Neuronal stem cell (in vitro differentiated cells): ENCODE measurements around the gene SCO2.
A peak's percentile ranks its signal among the peaks of the same experiment; 100 is the strongest.

Experiments
- DNase-seq: peaks from one replicate; pipeline ENCODE4 v3.0.0-alpha.2; 2013; ENCODE audit warnings: low spot score
- H2AFZ ChIP-seq: one replicate; pipeline ENCODE4 v1.6.1; 2013; ENCODE audit warnings: mild to moderate bottlenecking, low read length, inconsistent platforms
- H2AK5ac ChIP-seq: 2 replicates; pipeline ENCODE4 v1.6.1; 2013; ENCODE audit warnings: low read depth, mild to moderate bottlenecking, inconsistent platforms, low read length, moderate library complexity, mixed read lengths
- H2BK120ac ChIP-seq: 2 replicates; pipeline ENCODE4 v1.6.1; 2013; ENCODE audit warnings: low read depth, mild to moderate bottlenecking, inconsistent platforms, low read length, moderate library complexity, mixed read lengths
- H2BK12ac ChIP-seq: one replicate; pipeline ENCODE4 v1.6.1; 2013; ENCODE audit warnings: low read length, inconsistent platforms
- H2BK15ac ChIP-seq: 2 replicates; pipeline ENCODE4 v1.6.1; 2013; ENCODE audit warnings: mild to moderate bottlenecking, low read length, inconsistent platforms, mixed read lengths
- H2BK5ac ChIP-seq: one replicate; pipeline ENCODE4 v1.6.1; 2013; ENCODE audit warnings: inconsistent platforms, mild to moderate bottlenecking, low read length, moderate library complexity
- H3K14ac ChIP-seq: one replicate; pipeline ENCODE4 v1.6.1; 2013; ENCODE audit warnings: low read length, inconsistent platforms
- H3K18ac ChIP-seq: 2 replicates; pipeline ENCODE4 v1.6.1; 2013; ENCODE audit warnings: low read length, inconsistent platforms
- H3K23ac ChIP-seq: 2 replicates; pipeline ENCODE4 v1.6.1; 2013; ENCODE audit warnings: low read depth, mild to moderate bottlenecking, mixed read lengths, low read length, inconsistent platforms; ENCODE audit not compliant: poor library complexity
- H3K27ac ChIP-seq: replicated peaks from 3 replicates; pipeline ENCODE4 v1.5.1; 2013; ENCODE audit warnings: low read length, inconsistent platforms
- H3K27me3 ChIP-seq, 3 experiments: 2 replicates each; pipeline ENCODE4 v1.6.1; 2013; ENCODE audit warnings: low read length in 3 of 3, mild to moderate bottlenecking in 2 of 3, inconsistent platforms in 1 of 3, low read depth in 1 of 3, mixed read lengths in 1 of 3, moderate library complexity in 1 of 3; ENCODE audit not compliant: control insufficient read depth in 3 of 3, insufficient read depth in 3 of 3
- H3K36me3 ChIP-seq, 2 donors: replicated peaks in 1 of 2; 2 replicates each; pipeline ENCODE4 v1.6.1; 2013; ENCODE audit warnings: low read length in 2 of 2; ENCODE audit not compliant: control insufficient read depth in 2 of 2, insufficient read depth in 2 of 2
- H3K4ac ChIP-seq: 2 replicates; pipeline ENCODE4 v1.6.1; 2013; ENCODE audit warnings: inconsistent platforms, mild to moderate bottlenecking, low read length, moderate library complexity
- H3K4me1 ChIP-seq, 2 donors: 1 replicate in 1 of 2; 2 replicates in 1 of 2; pipeline ENCODE4 v1.6.1; 2013; ENCODE audit warnings: low read length in 2 of 2, low read depth in 1 of 2; ENCODE audit not compliant: control insufficient read depth in 2 of 2, insufficient read depth in 1 of 2
- H3K4me2 ChIP-seq: one replicate; pipeline ENCODE4 v1.6.1; 2013; ENCODE audit warnings: mild to moderate bottlenecking, low read length, inconsistent platforms; ENCODE audit not compliant: insufficient read depth, poor library complexity, severe bottlenecking
- H3K4me3 ChIP-seq, 2 donors: 2 replicates each; pipeline ENCODE4 v1.5.1; 2013; ENCODE audit warnings: low read length in 2 of 2, mild to moderate bottlenecking in 2 of 2, inconsistent platforms in 1 of 2, moderate library complexity in 1 of 2
- H3K79me1 ChIP-seq: one replicate; pipeline ENCODE4 v1.6.1; 2013; ENCODE audit warnings: low read depth, mild to moderate bottlenecking, inconsistent platforms, low read length, moderate library complexity
- H3K9ac ChIP-seq: one replicate; pipeline ENCODE4 v1.6.1; 2013; ENCODE audit warnings: mild to moderate bottlenecking, low read depth, low read length, inconsistent platforms; ENCODE audit not compliant: poor library complexity
- H3K9me3 ChIP-seq, 2 donors: replicated peaks in 1 of 2; 2 replicates each; pipeline versions ENCODE3 to v1.6.1; 2013; ENCODE audit warnings: low read length in 2 of 2, mild to moderate bottlenecking in 2 of 2, inconsistent platforms in 1 of 2, low read depth in 1 of 2, mixed read lengths in 1 of 2, moderate library complexity in 1 of 2; ENCODE audit not compliant: control insufficient read depth in 2 of 2, insufficient read depth in 1 of 2
- H4K8ac ChIP-seq: one replicate; pipeline ENCODE4 v1.6.1; 2013; ENCODE audit warnings: low read depth, mild to moderate bottlenecking, inconsistent platforms, low read length, moderate library complexity
- H4K91ac ChIP-seq: one replicate; pipeline ENCODE4 v1.6.1; 2013; ENCODE audit warnings: low read length, low read depth, mild to moderate bottlenecking, inconsistent platforms; ENCODE audit not compliant: poor library complexity
- WGBS, 2 donors: extraction: QIAGEN DNeasy Blood & Tissue Kit; methylation state at CpG; one replicate each; pipeline ENCODE4 v1.1.7; 2013; ENCODE audit warnings: missing lambda C conversion rate in 2 of 2, mixed read lengths in 1 of 2; ENCODE audit not compliant: insufficient read length in 2 of 2, insufficient replicate concordance in 1 of 2; ENCODE audit errors: extremely low coverage in 2 of 2; 5-methylcytosine and 5-hydroxymethylcytosine counted together

SCO2 gene

GRCh38 chr22:50508897-50509296 lies 16.5 kb downstream of the SCO2 start:
- H2BK12ac ChIP-seq, result no peak overlapping the region
- peaks cover 9 to 12% of the 10 kb centered on the region in 2 donors for H3K4me1 ChIP-seq
- no peak overlapping the region for H3K4ac ChIP-seq
- H3K14ac ChIP-seq, result no peak overlapping the region
- H3K36me3 ChIP-seq, result peaks cover 16 to 39% of the 10 kb centered on the region in 2 donors
- H4K8ac ChIP-seq, result no peak overlapping the region
- H4K91ac ChIP-seq, result no peak overlapping the region
- H2BK5ac ChIP-seq, result no peak overlapping the region
- no peaks in the 10 kb centered on the region for H3K9me3 ChIP-seq
- H3K4me3 ChIP-seq, result peak overlapping the region; percentile 94 to 98
- no peak overlapping the region for H2BK120ac ChIP-seq
- H3K18ac ChIP-seq, result no peak overlapping the region
- H3K23ac ChIP-seq, result no peak overlapping the region
- WGBS, 2 donors, result no CpG with 5 or more reads among the region's 3 CpGs
- H3K9ac ChIP-seq, result no peak overlapping the region
- peaks cover 0 to 2% (median 0%) of the 10 kb centered on the region in 3 experiments for H3K27me3 ChIP-seq
- peak overlapping the region; percentile 63 for H3K4me2 ChIP-seq
- no peak overlapping the region for H2AK5ac ChIP-seq
- DNase-seq, result no peak
- H3K79me1 ChIP-seq, result peaks cover 26% of the 10 kb centered on the region
- no peak overlapping the region for H2AFZ ChIP-seq
- H3K27ac ChIP-seq, result no peak overlapping the region
- no peak overlapping the region for H2BK15ac ChIP-seq

- peaks cover 0 to 2% (median 0%) of the 10 kb centered on the region in 3 experiments for H3K27me3 ChIP-seq
- H3K36me3 ChIP-seq, result peaks cover 16 to 44% of the 10 kb centered on the region in 2 donors
- peak within 1 kb of the TSS; percentile 93 for H3K4ac ChIP-seq
- peak within 1 kb of the TSS; percentile 97 to 98 for H3K4me3 ChIP-seq
- peak within 1 kb of the TSS; percentile 100 for H3K18ac ChIP-seq
- peak within 1 kb of the TSS; percentile 99 for H3K14ac ChIP-seq
- H4K91ac ChIP-seq, result no peak within 1 kb of the TSS
- peaks cover 9 to 12% of the 10 kb centered on the region in 2 donors for H3K4me1 ChIP-seq
- no CpG with 5 or more reads among the region's 76 CpGs for WGBS, 2 donors
- no peak within 1 kb of the TSS for H2BK120ac ChIP-seq
- peak within 1 kb of the TSS; percentile 75 for H2BK5ac ChIP-seq
- H2AFZ ChIP-seq, result peak within 1 kb of the TSS; percentile 99
- H2BK15ac ChIP-seq, result peak within 1 kb of the TSS; percentile 3
- H3K27ac ChIP-seq, result peak within 1 kb of the TSS; percentile 69
- H3K9me3 ChIP-seq, result no peaks in the 10 kb centered on the region
- H3K4me2 ChIP-seq, result peak within 1 kb of the TSS; percentile 77
- DNase-seq, result peak; percentile 98
- peak within 1 kb of the TSS; percentile 94 for H2BK12ac ChIP-seq
- H3K79me1 ChIP-seq, result peaks cover 25% of the 10 kb centered on the region
- peak within 1 kb of the TSS; percentile 71 for H2AK5ac ChIP-seq
- H4K8ac ChIP-seq, result peak within 1 kb of the TSS; percentile 48
- H3K9ac ChIP-seq, result peak within 1 kb of the TSS; percentile 100
- peak within 1 kb of the TSS; percentile 98 for H3K23ac ChIP-seq
Observed at GRCh38 chr22:50507991-50508884, 17.2 kb downstream of the SCO2 start, which contains the start of gene NCAPH2. TSS of gene NCAPH2 (plus strand) at chr22:50508224. CDS start at chr22:50508338, 114 bp downstream.

GRCh38 chr22:50507421-50507990 lies 17.9 kb downstream of the SCO2 start, which contains the start of gene LMF2:
TSS of gene LMF2 (minus strand) at chr22:50507702. CDS start at chr22:50507675, 27 bp downstream.
- Histone ChIP-seq H2AFZ (peak within 1 kb of the TSS; percentile 99), H2BK12ac (peak within 1 kb of the TSS; percentile 94), H3K27ac (peak within 1 kb of the TSS; percentile 69), H2BK5ac (peak within 1 kb of the TSS; percentile 75), H3K18ac (peak within 1 kb of the TSS; percentile 100), H3K4me3 (peak within 1 kb of the TSS; percentile 97 to 98), H3K23ac (peak within 1 kb of the TSS; percentile 98), H3K4ac (peak within 1 kb of the TSS; percentile 93), H3K9me3 (no peaks in the 10 kb centered on the region), H3K9ac (peak within 1 kb of the TSS; percentile 100), H3K27me3 (peaks cover 0 to 2% (median 0%) of the 10 kb centered on the region in 3 experiments), H4K8ac (peak within 1 kb of the TSS; percentile 48), H2BK15ac (peak within 1 kb of the TSS; percentile 3), H3K4me2 (peak within 1 kb of the TSS; percentile 77), H2AK5ac (peak within 1 kb of the TSS; percentile 71), H3K79me1 (peaks cover 22% of the 10 kb centered on the region), H4K91ac (no peak within 1 kb of the TSS), H3K4me1 (peaks cover 9 to 12% of the 10 kb centered on the region in 2 donors), H3K14ac (peak within 1 kb of the TSS; percentile 99), H2BK120ac (no peak within 1 kb of the TSS), H3K36me3 (peaks cover 20 to 44% of the 10 kb centered on the region in 2 donors)
- DNase-seq, result no peak
- no CpG with 5 or more reads among the region's 62 CpGs for WGBS, 2 donors
